Lower leg skin (tissue), 4 donors: Measurements from ENCODE around the gene RAB6D. TPM values are rescaled to one million over a fixed set of nuclear protein-coding genes. Genes with fewer than 3 reads are reported as not detected.
"Not testable (repeated sequence)": the region's sequence is repeated elsewhere in the genome, so short reads cannot be mapped to it uniquely, and the experiment has no call there.

Source experiments
- DNase-seq, 2 donors: peaks; one replicate each; pipeline ENCODE4 v3.0.0-alpha.2; 2019; ENCODE audit warnings: low spot score in 2 of 2
- H3K4me3 ChIP-seq: fragments of 200-600 bp; sonication (generic); 2 replicates; pipeline ENCODE4 v1.5.1; 2017; ENCODE audit warnings: mild to moderate bottlenecking, low read depth; ENCODE audit not compliant: poor library complexity, severe bottlenecking
- POLR2A ChIP-seq, 2 donors: fragments of 450-650 bp; IDR thresholded peaks; one replicate each; pipeline ENCODE4 v1.6.1; 2016 to 2017; ENCODE audit warnings: antibody characterized with exemption in 2 of 2, mild to moderate bottlenecking in 1 of 2, moderate library complexity in 1 of 2
- WGBS, 2 donors: methylation state at CpG; one replicate each; pipeline ENCODE4 v1.1.5; 2018; 5-methylcytosine and 5-hydroxymethylcytosine counted together
- intact Hi-C: fragments of 100-400 bp; cut with DNase I; formaldehyde crosslinking; loops from one replicate; pipeline ENCODE4 v1.15.0; 2023; ENCODE audit warnings: low total_unique reads
- total RNA-seq, 4 donors: library from RNA; depleted of rRNA; stranded (reverse); fragments of >200 nt; gene quantifications; one replicate each; pipeline ENCODE4 v1.1.0, GENCODE V29; 2016
- TF ChIP-seq, protein P1 (sequence below), 3 donors: fragments of 450-650 bp; IDR thresholded peaks; one replicate each; pipeline ENCODE4 v1.5.1; 2016; ENCODE audit warnings: antibody characterized with exemption in 3 of 3, mild to moderate bottlenecking in 3 of 3, moderate library complexity in 2 of 3

Gene RAB6D
- total RNA-seq, 4 donors from 2014 or later, result not detected

- WGBS, 2 donors, result 73 to 76% methylated on average over 6 of the region's 6 CpGs
- no peak for DNase-seq
- TF ChIP-seq, protein P1, sequence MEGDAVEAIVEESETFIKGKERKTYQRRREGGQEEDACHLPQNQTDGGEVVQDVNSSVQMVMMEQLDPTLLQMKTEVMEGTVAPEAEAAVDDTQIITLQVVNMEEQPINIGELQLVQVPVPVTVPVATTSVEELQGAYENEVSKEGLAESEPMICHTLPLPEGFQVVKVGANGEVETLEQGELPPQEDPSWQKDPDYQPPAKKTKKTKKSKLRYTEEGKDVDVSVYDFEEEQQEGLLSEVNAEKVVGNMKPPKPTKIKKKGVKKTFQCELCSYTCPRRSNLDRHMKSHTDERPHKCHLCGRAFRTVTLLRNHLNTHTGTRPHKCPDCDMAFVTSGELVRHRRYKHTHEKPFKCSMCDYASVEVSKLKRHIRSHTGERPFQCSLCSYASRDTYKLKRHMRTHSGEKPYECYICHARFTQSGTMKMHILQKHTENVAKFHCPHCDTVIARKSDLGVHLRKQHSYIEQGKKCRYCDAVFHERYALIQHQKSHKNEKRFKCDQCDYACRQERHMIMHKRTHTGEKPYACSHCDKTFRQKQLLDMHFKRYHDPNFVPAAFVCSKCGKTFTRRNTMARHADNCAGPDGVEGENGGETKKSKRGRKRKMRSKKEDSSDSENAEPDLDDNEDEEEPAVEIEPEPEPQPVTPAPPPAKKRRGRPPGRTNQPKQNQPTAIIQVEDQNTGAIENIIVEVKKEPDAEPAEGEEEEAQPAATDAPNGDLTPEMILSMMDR (IDR thresholded peaks at IDR 0.05), result no peak
- TF ChIP-seq POLR2A (IDR thresholded peaks at IDR 0.05), result no peak
- intact Hi-C loops, result no loop called here
- no peak overlapping the region for H3K4me3 ChIP-seq
Observed at GRCh38 chr2:131402320-131403039, 38.5 kb upstream of the RAB6D start.

GRCh38 chr2:131400849-131401248, 36.9 kb upstream of the RAB6D start:
- H3K4me3 ChIP-seq, result no peak overlapping the region
- WGBS, 2 donors, result 62 to 77% methylated on average over 4 of the region's 4 CpGs
- TF ChIP-seq POLR2A (IDR thresholded peaks at IDR 0.05), result no peak
- TF ChIP-seq, protein P1 (IDR thresholded peaks at IDR 0.05), result no peak
- no peak for DNase-seq
- intact Hi-C loops, result no loop called here

DNA sequence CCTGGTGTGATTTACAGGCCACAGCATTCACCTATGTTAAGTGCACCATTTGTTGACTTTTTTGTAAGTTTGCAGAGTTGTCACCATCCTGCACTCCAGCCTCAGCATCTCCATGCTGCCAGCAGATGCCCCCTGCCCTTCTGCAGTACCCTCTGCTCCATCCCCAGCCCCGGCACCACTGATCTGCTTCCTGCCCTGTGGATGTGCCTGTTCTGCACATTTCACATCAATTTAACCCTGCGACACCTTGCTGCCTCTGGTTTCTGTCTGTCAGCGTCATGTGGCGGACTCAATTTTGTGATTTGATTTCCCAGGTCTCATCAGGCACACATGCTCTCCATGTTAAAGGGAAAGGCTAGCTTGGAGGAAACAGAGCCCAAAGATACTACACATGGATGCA, 36.5 kb upstream of the RAB6D start:
- DNase-seq, intact Hi-C loops, H3K4me3 ChIP-seq: not testable (repeated sequence)
- 58 to 68% methylated on average over 4 of the region's 4 CpGs for WGBS, 2 donors

- WGBS, 2 donors, result 87 to 88% methylated on average over 1 of the region's 1 CpG
- intact Hi-C loops, DNase-seq, H3K4me3 ChIP-seq: not testable (repeated sequence)
Observed at GRCh38 chr2:131396209-131396608, 32.2 kb upstream of the RAB6D start.

- intact Hi-C loops, DNase-seq, H3K4me3 ChIP-seq: not testable (repeated sequence)
- 10 to 19% methylated on average over 8 to 17 of the region's 29 CpGs for WGBS, 2 donors
Observed at GRCh38 chr2:131395024-131395645, 31.2 kb upstream of the RAB6D start.

DNA sequence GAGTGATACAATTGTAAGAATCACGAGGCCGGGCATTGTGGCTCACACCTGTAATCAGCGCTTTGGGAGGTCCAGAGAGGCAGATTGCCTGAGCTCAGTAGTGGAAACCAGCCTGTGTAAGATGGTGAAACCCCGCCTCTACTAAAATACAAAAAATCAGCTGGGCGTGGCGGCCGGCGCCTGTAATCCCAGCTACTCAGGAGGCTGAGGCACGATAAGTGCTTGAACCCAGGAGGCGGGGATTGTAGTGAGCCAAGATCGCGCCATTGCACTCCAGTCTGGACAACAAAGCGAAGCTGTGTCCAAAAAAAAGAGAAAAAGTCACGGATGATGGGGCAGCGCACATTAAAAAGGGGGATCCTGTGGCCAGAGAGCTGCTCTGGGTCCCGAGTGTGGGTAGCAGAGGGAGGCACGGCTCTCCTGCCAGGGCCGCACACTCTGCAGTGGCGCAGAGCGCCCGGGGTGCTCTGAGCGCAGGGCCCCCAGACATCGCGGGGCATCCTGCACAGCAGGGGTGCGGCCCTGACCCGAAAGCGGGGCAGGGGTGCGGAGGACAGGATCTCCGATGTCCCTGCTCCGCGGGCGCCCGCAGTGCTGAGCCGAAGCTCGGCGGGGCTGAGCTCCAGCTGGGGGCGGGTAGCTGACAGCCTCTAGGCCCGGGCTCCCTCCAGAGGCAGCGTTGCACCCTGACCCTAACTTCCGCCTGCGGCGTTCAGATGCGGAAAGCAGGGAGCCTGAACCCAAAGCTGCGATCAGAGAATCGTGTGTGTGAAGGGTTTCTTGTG, 30.4 kb upstream of the RAB6D start:
- WGBS, 2 donors, result 21 to 40% methylated on average over 26 to 40 of the region's 45 CpGs
- intact Hi-C loops, result no loop called here
- TF ChIP-seq, protein P1 (IDR thresholded peaks at IDR 0.05), result no peak
- no peak for TF ChIP-seq POLR2A (IDR thresholded peaks at IDR 0.05)
- no peak for DNase-seq
- H3K4me3 ChIP-seq, result no peak overlapping the region

DNA sequence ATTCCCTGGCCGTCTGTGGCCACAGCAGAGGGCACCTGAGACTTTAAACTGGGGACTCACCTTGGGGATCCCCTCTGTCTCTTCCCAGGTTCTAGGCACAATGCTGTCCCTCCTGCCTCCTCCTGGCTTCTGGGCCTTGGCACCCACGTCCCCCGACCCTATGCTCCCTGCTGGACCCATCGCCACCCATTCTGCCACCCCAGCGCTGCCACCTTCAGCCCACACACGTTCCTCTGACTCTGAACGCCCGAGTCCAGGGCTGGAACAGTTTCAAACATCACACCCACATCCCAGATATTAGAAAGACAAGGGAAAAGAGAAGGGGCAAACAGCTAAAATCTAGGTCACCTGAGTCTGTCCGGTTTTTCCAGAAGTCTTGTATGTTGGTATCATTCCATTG, 28.0 kb upstream of the RAB6D start:
- DNase-seq, result peak in 1 of 2 donors; percentile 61
- H3K4me3 ChIP-seq, intact Hi-C loops: not testable (repeated sequence)
- 58 to 70% methylated on average over 8 to 9 of the region's 9 CpGs for WGBS, 2 donors

GRCh38 chr2:131391471-131391870, 27.5 kb upstream of the RAB6D start:
- intact Hi-C loops, H3K4me3 ChIP-seq: not testable (repeated sequence)
- peak in 1 of 2 donors; percentile 79 for DNase-seq
- WGBS, 2 donors, result 94 to 100% methylated on average over 3 to 6 of the region's 11 CpGs

DNA sequence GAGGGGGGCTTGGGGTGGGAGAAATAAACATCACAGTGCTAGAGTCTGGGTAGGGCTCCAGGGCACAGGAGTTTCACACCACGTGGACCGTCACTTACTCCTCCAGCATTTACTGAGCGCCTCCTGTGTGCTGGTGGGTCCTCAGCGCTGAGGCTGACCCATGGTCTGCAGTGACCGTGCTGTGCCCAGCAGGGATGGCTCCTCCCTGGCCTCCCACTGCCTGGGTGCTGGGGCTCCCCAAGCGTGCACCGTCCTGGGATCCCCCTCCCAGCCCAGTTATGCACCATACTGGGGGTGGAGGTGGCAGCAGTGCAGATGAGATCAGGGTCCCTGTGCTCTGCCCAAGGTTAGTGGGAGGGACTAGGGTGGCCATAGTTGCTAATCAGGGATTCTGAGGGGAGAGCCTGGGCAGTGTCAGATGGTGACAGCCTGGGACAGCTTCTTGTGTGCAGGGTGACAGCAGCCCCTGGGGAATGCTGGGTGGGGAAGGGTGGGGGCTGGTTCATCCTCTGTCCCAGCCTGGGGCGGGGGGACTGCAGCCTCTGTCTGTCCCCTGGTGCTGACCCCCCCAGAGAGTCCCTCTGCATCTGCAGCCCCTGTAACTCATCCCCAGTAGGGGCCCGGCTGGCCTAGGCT, 26.6 kb upstream of the RAB6D start:
- H3K4me3 ChIP-seq, intact Hi-C loops: not testable (repeated sequence)
- peak in 1 of 2 donors; percentile 74 for DNase-seq
- 77 to 83% methylated on average over 5 to 6 of the region's 9 CpGs for WGBS, 2 donors
